ENCODE results near the gene SP110.
A peak's percentile ranks its signal among the peaks of the same experiment; 100 is the strongest.

Gene SP110

GRCh38 chr2:230166557-230167170, 53.1 kb downstream of the SP110 start:
- H3K9me3 ChIP-seq (ENCODE audit: control insufficient read depth, low read length) = no peaks in the 10 kb centered on the region
- DNase-seq (ENCODE audit: low read depth) = no peak
- no peak overlapping the region for H3K9ac ChIP-seq (ENCODE audit: low read length)
- no peaks in the 10 kb centered on the region for H3K27me3 ChIP-seq (replicated peaks; ENCODE audit: control insufficient read depth, insufficient read depth, low read length)
- H3K36me3 ChIP-seq (ENCODE audit: control insufficient read depth, insufficient read depth, low read length, severe bottlenecking) = peaks cover 8% of the 10 kb centered on the region
- peaks cover 1% of the 10 kb centered on the region for H3K4me1 ChIP-seq (ENCODE audit: control insufficient read depth, insufficient read depth, low read length)
- no peak overlapping the region for H3K4me3 ChIP-seq (ENCODE audit: low read length)

GRCh38 chr2:230164139-230164538, 55.6 kb downstream of the SP110 start:
- Histone ChIP-seq H3K9me3 (ENCODE audit: control insufficient read depth, low read length) (no peaks in the 10 kb centered on the region), H3K4me3 (ENCODE audit: low read length) (no peak overlapping the region), H3K9ac (ENCODE audit: low read length) (no peak overlapping the region), H3K27me3 (replicated peaks; ENCODE audit: control insufficient read depth, insufficient read depth, low read length) (no peaks in the 10 kb centered on the region), H3K4me1 (ENCODE audit: control insufficient read depth, insufficient read depth, low read length) (peaks cover 15% of the 10 kb centered on the region), H3K36me3 (ENCODE audit: control insufficient read depth, insufficient read depth, low read length, severe bottlenecking) (peaks cover 6% of the 10 kb centered on the region)
- DNase-seq (ENCODE audit: low read depth) = no peak

- Histone ChIP-seq H3K4me3 (ENCODE audit: low read length) (no peak overlapping the region), H3K27me3 (replicated peaks; ENCODE audit: control insufficient read depth, insufficient read depth, low read length) (no peaks in the 10 kb centered on the region), H3K36me3 (ENCODE audit: control insufficient read depth, insufficient read depth, low read length, severe bottlenecking) (peaks cover 6% of the 10 kb centered on the region), H3K9me3 (ENCODE audit: control insufficient read depth, low read length) (no peaks in the 10 kb centered on the region), H3K9ac (ENCODE audit: low read length) (no peak overlapping the region), H3K4me1 (ENCODE audit: control insufficient read depth, insufficient read depth, low read length) (peaks cover 15% of the 10 kb centered on the region)
- no peak for DNase-seq (ENCODE audit: low read depth)
These were observed 56.8 kb downstream of the SP110 start for GRCh38 chr2:230162981-230163380.

- peaks cover 15% of the 10 kb centered on the region for H3K4me1 ChIP-seq (ENCODE audit: control insufficient read depth, insufficient read depth, low read length)
These were observed 58.6 kb downstream of the SP110 start for GRCh38 chr2:230161184-230161583.

GRCh38 chr2:230160112-230160660, 59.6 kb downstream of the SP110 start:
- DNase-seq (ENCODE audit: low read depth) = peak; percentile 75
- Histone ChIP-seq H3K9ac (ENCODE audit: low read length) (peak overlapping the region; percentile 14), H3K9me3 (ENCODE audit: control insufficient read depth, low read length) (no peaks in the 10 kb centered on the region), H3K4me3 (ENCODE audit: low read length) (no peak overlapping the region), H3K36me3 (ENCODE audit: control insufficient read depth, insufficient read depth, low read length, severe bottlenecking) (no peaks in the 10 kb centered on the region), H3K4me1 (ENCODE audit: control insufficient read depth, insufficient read depth, low read length) (peaks cover 15% of the 10 kb centered on the region), H3K27me3 (replicated peaks; ENCODE audit: control insufficient read depth, insufficient read depth, low read length) (no peaks in the 10 kb centered on the region)

More at GRCh38 chr2:230161184-230161583, 58.6 kb downstream of the SP110 start:
- no peak overlapping the region for H3K4me3 ChIP-seq (ENCODE audit: low read length)
- no peaks in the 10 kb centered on the region for H3K9me3 ChIP-seq (ENCODE audit: control insufficient read depth, low read length)
- peak overlapping the region; percentile 14 for H3K9ac ChIP-seq (ENCODE audit: low read length)
- no peaks in the 10 kb centered on the region for H3K36me3 ChIP-seq (ENCODE audit: control insufficient read depth, insufficient read depth, low read length, severe bottlenecking)
- DNase-seq (ENCODE audit: low read depth) = peak; percentile 71
- H3K27me3 ChIP-seq (replicated peaks; ENCODE audit: control insufficient read depth, insufficient read depth, low read length) = no peaks in the 10 kb centered on the region

- Histone ChIP-seq H3K4me3 (ENCODE audit: low read length) (no peak overlapping the region), H3K4me1 (ENCODE audit: control insufficient read depth, insufficient read depth, low read length) (peaks cover 19% of the 10 kb centered on the region), H3K9me3 (ENCODE audit: control insufficient read depth, low read length) (no peaks in the 10 kb centered on the region), H3K27me3 (replicated peaks; ENCODE audit: control insufficient read depth, insufficient read depth, low read length) (no peaks in the 10 kb centered on the region), H3K36me3 (ENCODE audit: control insufficient read depth, insufficient read depth, low read length, severe bottlenecking) (no peaks in the 10 kb centered on the region), H3K9ac (ENCODE audit: low read length) (no peak overlapping the region)
- no peak for DNase-seq (ENCODE audit: low read depth)
These were observed 61.3 kb downstream of the SP110 start for GRCh38 chr2:230158468-230158867.

GRCh38 chr2:230156782-230157699, 62.7 kb downstream of the SP110 start:
- no peaks in the 10 kb centered on the region for H3K27me3 ChIP-seq (replicated peaks; ENCODE audit: control insufficient read depth, insufficient read depth, low read length)
- H3K9ac ChIP-seq (ENCODE audit: low read length) = no peak overlapping the region
- no peak for DNase-seq (ENCODE audit: low read depth)
- H3K9me3 ChIP-seq (ENCODE audit: control insufficient read depth, low read length) = peaks cover 5% of the 10 kb centered on the region
- no peak overlapping the region for H3K4me3 ChIP-seq (ENCODE audit: low read length)
- H3K36me3 ChIP-seq (ENCODE audit: control insufficient read depth, insufficient read depth, low read length, severe bottlenecking) = no peaks in the 10 kb centered on the region
- peaks cover 25% of the 10 kb centered on the region for H3K4me1 ChIP-seq (ENCODE audit: control insufficient read depth, insufficient read depth, low read length)

GRCh38 chr2:230155359-230155758, 64.4 kb downstream of the SP110 start:
- H3K9me3 ChIP-seq (ENCODE audit: control insufficient read depth, low read length) = peaks cover 7% of the 10 kb centered on the region
- peaks cover 11% of the 10 kb centered on the region for H3K4me1 ChIP-seq (ENCODE audit: control insufficient read depth, insufficient read depth, low read length)
- DNase-seq (ENCODE audit: low read depth) = no peak
- H3K36me3 ChIP-seq (ENCODE audit: control insufficient read depth, insufficient read depth, low read length, severe bottlenecking) = no peaks in the 10 kb centered on the region
- H3K9ac ChIP-seq (ENCODE audit: low read length) = no peak overlapping the region
- no peaks in the 10 kb centered on the region for H3K27me3 ChIP-seq (replicated peaks; ENCODE audit: control insufficient read depth, insufficient read depth, low read length)
- H3K4me3 ChIP-seq (ENCODE audit: low read length) = no peak overlapping the region

GRCh38 chr2:230153390-230153976, 66.3 kb downstream of the SP110 start:
- Histone ChIP-seq H3K4me3 (ENCODE audit: low read length) (no peak overlapping the region), H3K9ac (ENCODE audit: low read length) (no peak overlapping the region), H3K36me3 (ENCODE audit: control insufficient read depth, insufficient read depth, low read length, severe bottlenecking) (no peaks in the 10 kb centered on the region), H3K27me3 (replicated peaks; ENCODE audit: control insufficient read depth, insufficient read depth, low read length) (no peaks in the 10 kb centered on the region), H3K4me1 (ENCODE audit: control insufficient read depth, insufficient read depth, low read length) (peaks cover 10% of the 10 kb centered on the region), H3K9me3 (ENCODE audit: control insufficient read depth, low read length) (peaks cover 7% of the 10 kb centered on the region)
- DNase-seq (ENCODE audit: low read depth) = peak; percentile 58

GRCh38 chr2:230152334-230152733, 67.5 kb downstream of the SP110 start:
- H3K9ac ChIP-seq (ENCODE audit: low read length) = no peak overlapping the region
- no peak for DNase-seq (ENCODE audit: low read depth)
- H3K36me3 ChIP-seq (ENCODE audit: control insufficient read depth, insufficient read depth, low read length, severe bottlenecking) = no peaks in the 10 kb centered on the region
- peaks cover 7% of the 10 kb centered on the region for H3K9me3 ChIP-seq (ENCODE audit: control insufficient read depth, low read length)
- H3K4me3 ChIP-seq (ENCODE audit: low read length) = no peak overlapping the region
- H3K4me1 ChIP-seq (ENCODE audit: control insufficient read depth, insufficient read depth, low read length) = peaks cover 10% of the 10 kb centered on the region
- H3K27me3 ChIP-seq (replicated peaks; ENCODE audit: control insufficient read depth, insufficient read depth, low read length) = no peaks in the 10 kb centered on the region

- Histone ChIP-seq H3K4me1 (ENCODE audit: control insufficient read depth, insufficient read depth, low read length) (no peaks in the 10 kb centered on the region), H3K9me3 (ENCODE audit: control insufficient read depth, low read length) (no peaks in the 10 kb centered on the region), H3K27me3 (replicated peaks; ENCODE audit: control insufficient read depth, insufficient read depth, low read length) (no peaks in the 10 kb centered on the region), H3K4me3 (ENCODE audit: low read length) (no peak overlapping the region), H3K36me3 (ENCODE audit: control insufficient read depth, insufficient read depth, low read length, severe bottlenecking) (no peaks in the 10 kb centered on the region), H3K9ac (ENCODE audit: low read length) (no peak overlapping the region)
- no peak for DNase-seq (ENCODE audit: low read depth)
These were observed 75.4 kb downstream of the SP110 start for GRCh38 chr2:230144355-230144754.
